ENCODE data around the gene PRKCA. TPM values are rescaled to one million over a fixed set of nuclear protein-coding genes. Genes with fewer than 3 reads are reported as not detected.

The PRKCA gene
- total and polyA plus RNA-seq, 2 donors (not counting 3 experiments of a cell fraction or from before 2014, with no cell fraction given), result 7.5 to 34.2 TPM

- no peak overlapping the region for H3K4me3 ChIP-seq (replicated peaks in 1 of 3; ENCODE audit: insufficient read depth in 1 of 3, low read depth in 1 of 3, low read length in 3 of 3)
- no peaks in the 10 kb centered on the region for H3K27me3 ChIP-seq (ENCODE audit: control insufficient read depth in 2 of 2, insufficient read depth in 2 of 2, low read length in 2 of 2)
- ChIA-PET POLR2A (no interaction called here), CTCF (no interaction called here)
- H4K20me1 ChIP-seq (replicated peaks; ENCODE audit: control insufficient read depth, extremely low read depth, insufficient read depth, low read length), result no peaks in the 10 kb centered on the region
- intact Hi-C loops (cut with micrococcal nuclease), result no loop called here
- no peak overlapping the region for H3K27ac ChIP-seq (ENCODE audit: insufficient read depth, low read depth, low read length)
- no TSS peak for BruUV-seq (replicated peaks)
- DNase-seq (ENCODE audit: low read depth, low spot score), result no peak
- FAIRE-seq, result peak; percentile 12
- no peak overlapping the region for H3K9ac ChIP-seq (replicated peaks; ENCODE audit: extremely low read depth, insufficient read depth, low read length)
- TF ChIP-seq POLR2A (IDR thresholded peaks at IDR 0.05; ENCODE audit: low read depth, low read length) (no peak), MYC (IDR thresholded peaks at IDR 0.05; ENCODE audit: low read depth, low read length) (no peak), FOS (IDR thresholded peaks at IDR 0.05; ENCODE audit: borderline replicate concordance, insufficient read depth, low read length) (no peak), JUN (IDR thresholded peaks at IDR 0.05; ENCODE audit: borderline replicate concordance, insufficient read depth, insufficient read length, low read depth) (no peak), POLR2AphosphoS5 (IDR thresholded peaks at IDR 0.05; ENCODE audit: insufficient read depth, low read depth, low read length) (no peak), MAX (IDR thresholded peaks at IDR 0.05; ENCODE audit: insufficient read depth, insufficient read length) (no peak), GATA2 (IDR thresholded peaks at IDR 0.05; ENCODE audit: insufficient read depth, insufficient read length, low read depth, low read length) (no peak), EZH2 (IDR thresholded peaks at IDR 0.05; ENCODE audit: borderline replicate concordance, low read depth, low read length, severe bottlenecking) (no peak), CTCF (IDR thresholded peaks at IDR 0.05; ENCODE audit: extremely low read depth in 1 of 2, insufficient read depth in 1 of 2, low read depth in 1 of 2, low read length in 2 of 2) (no peak)
- no peaks in the 10 kb centered on the region for H3K9me1 ChIP-seq (replicated peaks; ENCODE audit: control insufficient read depth, extremely low read depth, insufficient read depth, low read length)
- H3K9me3 ChIP-seq (replicated peaks; ENCODE audit: control insufficient read depth, insufficient read depth, low read length), result no peaks in the 10 kb centered on the region
- dilution Hi-C loops (cut with MboI; ENCODE audit: extremely low pct_ligation_motif_present, low sequenced_read_pairs), result no loop called here
- no peak overlapping the region for H3K4me2 ChIP-seq (ENCODE audit: insufficient read depth, low read length)
- H3K4me1 ChIP-seq (ENCODE audit: control insufficient read depth, extremely low read depth, insufficient read depth, low read length), result no peaks in the 10 kb centered on the region
- no peaks in the 10 kb centered on the region for H3K36me3 ChIP-seq (ENCODE audit: control insufficient read depth in 2 of 2, extremely low read depth in 1 of 2, insufficient read depth in 2 of 2, low read length in 2 of 2)
- no peak overlapping the region for H2AFZ ChIP-seq (ENCODE audit: low read depth, low read length)
- H3K79me2 ChIP-seq (ENCODE audit: control insufficient read depth, insufficient read depth, low read length), result peaks cover 6% of the 10 kb centered on the region
Observed at GRCh38 chr17:66373944-66374817, 71.8 kb downstream of the PRKCA start.

All from endothelial cell of umbilical vein (primary cell).